CD1c-positive myeloid dendritic cell (primary cell): ENCODE data around the gene HS1BP3.
A peak's percentile ranks its signal among the peaks of the same experiment; 100 is the strongest.

Experiments used
- DNase-seq: peaks from one replicate; pipeline ENCODE4 v3.0.0-alpha.2; 2016; ENCODE audit errors: extremely low spot score

HS1BP3 gene

DNA sequence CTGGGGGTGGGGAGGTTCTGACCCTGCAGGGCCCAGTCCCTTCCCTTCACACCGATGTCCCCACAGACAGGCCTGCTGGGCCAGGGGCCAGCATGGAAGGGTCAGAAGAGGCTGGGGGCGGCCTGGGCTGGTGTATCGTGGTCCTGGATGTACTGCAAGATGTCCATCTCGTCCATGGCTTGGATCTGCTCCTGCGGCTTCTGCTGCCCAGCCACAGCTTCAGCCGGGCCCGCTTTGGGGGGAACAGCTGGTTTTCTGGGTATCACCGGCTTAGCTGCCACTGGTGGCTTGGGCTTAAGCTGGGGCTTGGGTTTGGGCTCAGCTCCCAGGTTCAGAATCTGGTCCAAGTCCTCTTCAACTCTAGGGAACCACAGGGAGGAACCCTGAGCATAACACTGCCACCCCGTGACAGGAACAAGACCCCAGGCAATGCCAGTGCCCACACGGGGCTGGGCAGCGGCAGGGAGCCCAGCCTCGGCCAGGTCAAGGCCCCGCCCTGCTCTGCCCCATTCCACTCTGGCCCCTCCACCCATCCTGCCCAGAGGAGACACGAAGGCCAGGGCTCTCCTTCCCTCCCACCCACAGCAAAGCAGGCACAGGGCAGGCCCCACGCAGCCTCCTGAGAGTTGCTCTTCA is 31.9 kb downstream of the HS1BP3 start:
- no peak for DNase-seq

DNA sequence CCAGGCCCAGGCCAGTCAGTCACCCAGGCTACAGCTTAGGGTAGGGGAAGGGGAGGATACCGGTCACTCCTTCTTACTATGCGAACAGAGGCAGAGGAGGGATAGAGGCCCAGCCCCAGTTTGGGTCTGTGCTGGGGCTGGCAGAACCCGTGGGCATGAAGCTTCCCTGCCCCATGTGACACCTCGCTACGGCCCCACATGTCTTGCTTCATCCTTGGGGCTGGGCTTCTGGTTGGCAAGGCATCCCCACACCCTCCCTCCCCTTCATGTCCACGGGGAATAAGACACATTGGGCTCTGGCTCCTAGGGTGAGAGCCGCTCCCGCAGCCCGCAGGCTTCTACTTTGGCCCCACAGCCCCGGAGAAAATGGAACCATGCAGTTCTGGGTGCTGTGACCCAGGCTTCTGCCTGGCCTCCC is 32.4 kb downstream of the HS1BP3 start:
- peak; percentile 17 for DNase-seq

DNA sequence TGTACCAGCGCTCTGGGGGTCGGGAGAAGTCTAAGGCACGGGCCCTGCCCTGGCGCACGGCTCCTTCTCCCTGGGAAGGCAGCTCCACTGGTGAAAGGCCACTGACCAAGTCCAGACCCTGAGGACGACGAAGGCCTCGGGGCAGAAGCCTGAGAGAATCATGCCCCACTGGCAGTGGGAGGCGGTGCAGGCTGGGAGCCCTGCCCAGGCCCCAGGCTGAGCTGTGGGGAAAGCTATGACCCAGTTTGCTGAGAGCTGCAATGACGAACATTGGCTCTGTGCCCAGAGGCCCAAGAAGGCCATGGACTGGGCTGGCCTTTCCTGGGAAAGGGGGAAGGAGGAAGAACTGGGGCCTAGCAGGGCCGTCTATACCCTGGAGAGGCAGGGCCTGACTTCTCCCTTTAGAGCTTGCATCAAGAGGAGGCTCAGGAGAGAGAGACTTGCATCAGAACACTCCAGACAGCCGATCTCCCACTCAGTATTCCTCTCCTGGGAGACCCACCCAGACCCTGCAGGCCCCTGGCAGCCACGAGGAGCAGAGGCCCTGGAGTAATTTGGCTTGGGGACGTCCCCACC is 32.9 kb downstream of the HS1BP3 start:
- DNase-seq = peak; percentile 87

DNA sequence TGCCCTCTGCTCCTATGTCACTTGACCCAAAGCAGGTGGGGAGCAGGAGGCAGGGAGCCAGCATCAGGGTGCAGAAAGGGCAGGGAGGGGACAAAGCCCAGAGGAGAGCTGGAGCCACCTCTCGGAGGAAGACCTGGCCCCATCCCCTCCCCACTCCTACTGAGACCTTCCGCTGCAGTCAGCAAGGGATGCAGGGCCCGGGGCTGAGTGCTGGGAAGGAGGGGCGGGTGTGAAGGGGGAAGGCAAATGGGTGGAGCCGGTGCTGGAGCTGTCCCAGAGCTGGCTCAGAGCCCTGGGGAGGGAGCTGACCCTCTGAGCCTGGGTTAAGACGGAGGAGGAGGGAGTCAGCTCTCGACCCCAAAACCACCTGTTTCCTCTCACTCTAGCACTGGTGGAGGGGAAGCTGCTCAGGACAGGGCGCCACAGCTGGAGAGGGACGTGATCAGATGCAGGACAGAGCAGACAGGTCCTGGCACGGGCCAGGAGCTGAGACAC is 33.8 kb downstream of the HS1BP3 start:
- DNase-seq = no peak

DNA sequence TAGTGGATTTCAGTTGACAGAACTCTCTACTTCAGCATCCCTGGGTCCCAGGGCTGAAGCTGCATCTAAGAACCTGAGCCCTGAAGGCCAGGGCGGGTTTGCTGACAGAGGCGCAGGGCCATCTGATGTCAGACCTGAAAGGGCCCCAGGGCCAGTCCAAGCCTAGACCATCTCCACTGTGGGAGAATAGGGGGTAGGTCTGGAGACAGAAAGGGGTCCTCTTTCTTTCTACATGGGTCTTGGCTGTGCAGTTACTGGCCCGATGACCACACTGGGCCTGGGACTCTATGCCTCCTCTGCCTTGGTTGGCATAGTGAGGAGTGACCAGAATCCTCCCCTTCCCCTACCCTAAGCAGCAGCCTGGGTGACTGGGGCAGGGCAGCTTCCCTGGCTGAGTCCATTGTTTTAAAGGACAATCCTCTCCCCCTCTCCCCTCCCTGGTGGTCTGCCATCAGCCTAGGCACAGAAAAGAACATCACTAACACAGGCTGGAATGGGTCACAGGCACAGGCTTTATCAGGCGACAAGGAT is 34.5 kb downstream of the HS1BP3 start:
- no peak for DNase-seq

DNA sequence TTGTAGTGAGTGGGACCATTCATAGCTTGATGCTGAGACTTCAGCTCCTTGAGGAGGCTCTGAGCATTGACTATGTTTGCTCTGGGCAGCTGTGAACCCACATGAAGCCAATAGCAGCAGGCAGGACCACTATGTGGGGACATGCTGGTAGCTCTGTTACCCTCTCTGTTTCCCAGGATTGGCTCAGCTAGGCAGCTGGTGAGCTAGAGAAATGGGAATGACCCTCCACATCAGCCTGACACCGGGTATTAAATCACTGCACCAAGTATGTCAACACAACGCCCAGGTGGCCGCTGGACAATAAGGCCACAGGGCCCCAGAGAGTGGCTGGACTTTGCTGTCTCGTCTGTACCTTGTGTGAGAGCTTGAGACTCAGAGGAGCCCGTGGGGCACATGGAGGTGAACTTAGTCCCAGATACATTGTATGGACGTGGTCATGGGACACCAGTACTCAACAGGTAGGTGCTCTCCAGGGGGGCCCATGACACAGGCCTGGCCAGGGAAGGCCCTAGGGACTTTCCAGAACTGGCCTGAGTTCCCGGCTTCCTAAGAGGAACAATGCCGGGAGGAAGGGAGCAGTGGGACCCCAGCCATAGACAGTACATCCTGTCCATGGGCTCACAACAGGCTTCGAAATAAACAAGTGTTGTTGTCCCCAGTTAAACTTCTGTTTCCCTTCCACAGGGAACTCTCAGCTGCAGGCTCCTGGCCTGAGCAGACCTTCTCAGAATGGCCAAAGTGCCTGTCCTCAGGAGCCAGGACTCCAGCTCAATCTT is 35.2 kb downstream of the HS1BP3 start:
- DNase-seq = no peak

DNA sequence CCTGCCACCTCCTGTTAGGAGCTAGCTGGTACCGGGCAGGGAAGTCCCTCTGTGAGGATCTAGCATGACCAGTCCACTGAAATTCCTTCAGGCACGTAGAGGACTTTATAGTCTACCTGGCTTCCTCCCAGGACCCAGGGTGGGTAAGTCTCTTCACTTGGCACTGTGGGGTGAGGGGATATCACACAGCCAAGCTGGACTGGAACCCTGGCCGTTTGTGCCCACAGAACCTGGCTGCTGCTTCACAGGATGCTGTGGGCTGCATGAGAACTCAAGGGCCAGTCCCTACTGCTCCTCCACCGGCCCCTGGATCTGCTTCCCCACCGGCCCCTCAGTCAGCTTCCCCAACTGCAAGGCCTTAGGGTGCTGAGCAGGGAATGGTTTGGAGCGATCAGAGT is 35.8 kb downstream of the HS1BP3 start:
- DNase-seq = no peak

DNA sequence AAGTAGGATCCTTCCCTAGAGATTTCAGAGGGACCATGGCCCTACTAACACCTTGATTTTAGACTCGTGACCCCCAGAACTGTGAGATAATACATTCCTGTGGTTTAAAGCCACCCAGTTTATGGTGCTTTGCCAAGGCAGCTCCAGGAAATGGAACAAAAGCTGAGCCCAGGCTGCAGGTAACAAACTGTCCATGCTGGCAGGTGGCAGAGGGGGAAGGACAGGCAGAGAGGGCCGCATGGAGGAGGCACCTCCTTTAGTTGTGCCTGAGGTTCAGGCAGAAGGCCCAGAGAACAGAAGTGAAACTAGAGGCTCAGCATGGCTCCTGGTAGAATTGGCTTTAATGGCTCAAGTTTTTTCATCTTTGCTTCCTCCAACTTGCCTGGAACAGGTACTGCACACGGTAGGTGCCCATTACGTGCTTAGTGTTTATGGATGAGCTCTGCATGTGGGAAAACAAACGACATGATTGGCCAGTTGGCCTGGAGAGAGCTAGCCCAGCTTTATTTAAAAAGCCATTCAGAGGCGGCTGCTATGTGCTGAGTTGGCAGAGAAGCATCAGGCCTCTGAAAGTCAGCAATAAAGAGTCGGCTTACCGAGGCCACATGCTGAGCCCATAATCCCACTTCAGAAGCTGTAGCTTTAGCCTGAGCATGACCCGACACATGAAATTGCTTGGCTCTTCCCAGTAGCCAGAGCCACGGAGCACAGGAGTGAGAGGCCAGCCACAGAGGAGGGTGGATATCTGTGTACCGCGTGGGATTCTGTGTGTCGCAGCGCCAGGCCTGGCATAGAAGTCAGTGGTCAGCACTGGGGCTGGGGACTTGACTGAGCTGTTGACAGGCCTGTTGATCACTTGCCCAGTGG is 36.5 kb downstream of the HS1BP3 start:
- peak; percentile 10 for DNase-seq

DNA sequence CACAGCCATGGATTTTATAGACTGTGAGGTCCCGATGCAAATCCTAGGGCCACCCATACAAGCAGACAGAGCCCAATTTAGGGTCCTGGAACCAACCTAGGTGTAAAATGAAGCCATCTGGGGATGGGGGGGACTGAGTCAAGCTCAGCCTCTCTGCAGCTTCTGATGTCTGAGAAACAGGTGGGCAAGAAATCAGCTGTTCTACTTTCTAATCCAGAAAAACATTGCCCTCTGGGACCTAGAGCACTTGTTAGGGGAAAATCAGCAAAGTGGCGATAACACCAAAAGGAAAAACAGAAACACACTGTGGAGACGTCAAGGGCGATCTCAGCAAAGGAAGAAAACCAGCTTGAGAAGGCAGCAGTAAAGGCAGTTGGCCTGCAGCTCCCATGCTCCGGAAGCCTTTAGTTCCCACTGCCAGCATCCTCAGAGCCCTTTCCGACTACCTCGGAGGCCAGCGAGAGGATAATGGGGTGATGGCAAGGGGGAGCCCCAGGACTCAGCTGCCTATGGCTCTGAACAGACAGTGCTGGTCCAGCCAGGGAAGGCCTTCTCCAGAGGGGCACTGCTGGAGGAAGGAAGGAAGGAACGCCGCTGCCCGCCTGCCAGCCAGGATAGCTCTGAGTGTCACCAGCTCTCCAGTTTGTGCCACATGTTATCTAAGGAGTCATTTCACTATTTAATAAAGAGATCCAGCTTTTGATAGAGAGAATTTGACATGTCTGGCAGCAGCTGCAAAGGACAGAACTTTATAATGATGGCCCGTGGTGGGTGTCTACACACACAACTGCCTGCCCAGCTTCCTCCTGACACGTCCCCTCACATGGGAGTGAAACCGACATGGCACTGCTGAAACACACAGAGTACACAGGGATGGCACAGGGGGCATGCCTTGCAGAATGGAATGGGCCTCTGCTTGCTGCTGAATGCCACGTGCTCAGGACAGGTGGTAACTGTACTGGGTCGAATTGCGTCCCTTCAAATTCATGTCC is 37.7 kb downstream of the HS1BP3 start:
- no peak for DNase-seq

DNA sequence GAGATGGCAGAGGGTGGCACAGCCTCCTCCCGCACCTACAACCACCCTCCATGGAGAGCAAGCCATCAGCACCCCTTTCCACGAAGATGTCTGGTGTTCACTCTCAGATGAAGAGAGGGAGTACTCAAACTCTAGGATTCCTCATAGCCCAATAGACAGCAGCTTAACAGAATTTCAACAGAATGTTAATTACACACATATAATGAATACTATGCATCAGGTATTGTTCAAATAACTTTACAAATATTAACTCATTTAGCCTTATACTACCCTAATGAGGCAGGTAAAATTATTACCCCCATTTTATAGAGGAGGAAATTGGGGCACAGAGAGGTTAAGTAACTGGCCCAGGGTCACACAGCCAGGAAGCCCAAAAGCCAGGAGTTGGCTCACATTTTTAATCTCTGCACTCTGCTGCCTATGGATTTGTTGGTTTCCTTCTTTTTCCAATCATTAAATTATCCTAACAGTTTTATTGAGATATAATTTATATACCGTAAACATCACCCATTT is 39.0 kb downstream of the HS1BP3 start:
- no peak for DNase-seq

DNA sequence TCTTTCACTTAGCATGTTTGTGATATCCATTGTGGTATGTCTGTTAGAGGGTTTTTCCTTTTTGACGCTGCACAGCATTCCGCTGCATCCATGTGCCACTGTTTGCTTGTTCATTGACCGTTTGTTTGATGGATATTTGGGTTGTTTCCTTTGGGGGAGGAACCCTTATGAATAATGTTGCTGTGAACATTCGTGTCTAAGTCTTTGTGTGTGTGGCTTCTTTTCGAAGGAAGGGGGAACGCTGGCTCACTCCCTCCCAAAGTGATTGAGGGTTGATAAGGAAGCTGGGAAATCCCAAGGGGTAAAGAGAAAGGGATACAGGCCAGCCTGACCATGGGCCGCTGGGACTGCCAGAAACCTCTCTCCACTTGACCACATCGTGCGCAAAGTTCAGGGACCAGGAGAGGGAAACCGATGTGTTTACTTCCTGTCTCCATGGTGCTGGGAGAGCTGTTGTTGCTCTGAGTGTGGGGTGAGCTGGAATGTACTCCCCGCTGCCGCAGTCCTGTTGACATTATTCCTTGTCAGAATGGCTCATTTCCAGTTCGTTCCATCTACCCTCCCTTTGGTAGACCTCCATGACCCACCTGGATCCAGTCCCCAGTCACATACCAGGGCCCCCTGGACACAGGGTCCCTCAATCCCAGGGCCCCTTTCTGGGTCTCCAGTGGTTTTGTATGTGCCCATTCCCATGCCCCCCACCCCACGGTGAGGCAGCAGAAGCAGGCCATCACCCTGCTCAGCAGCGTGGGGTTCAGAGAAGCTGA is 39.6 kb downstream of the HS1BP3 start:
- no peak for DNase-seq

DNA sequence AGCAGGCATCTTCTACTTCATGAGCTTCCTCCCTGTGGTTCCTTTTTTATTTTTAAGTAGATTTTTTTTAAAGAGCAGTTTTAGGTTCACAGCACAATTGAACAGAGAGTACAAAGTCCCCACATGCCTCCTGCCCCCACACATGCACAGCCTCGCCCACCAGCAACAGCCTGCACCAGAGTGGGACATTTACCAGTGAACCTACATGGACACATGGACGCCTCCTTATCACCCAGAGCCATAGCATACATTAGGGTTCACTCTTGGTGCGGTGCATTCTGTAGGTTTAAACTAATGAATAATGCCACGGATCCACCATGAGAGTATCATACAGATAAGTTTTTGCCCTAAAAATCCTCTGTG is 40.9 kb downstream of the HS1BP3 start:
- no peak for DNase-seq

DNA sequence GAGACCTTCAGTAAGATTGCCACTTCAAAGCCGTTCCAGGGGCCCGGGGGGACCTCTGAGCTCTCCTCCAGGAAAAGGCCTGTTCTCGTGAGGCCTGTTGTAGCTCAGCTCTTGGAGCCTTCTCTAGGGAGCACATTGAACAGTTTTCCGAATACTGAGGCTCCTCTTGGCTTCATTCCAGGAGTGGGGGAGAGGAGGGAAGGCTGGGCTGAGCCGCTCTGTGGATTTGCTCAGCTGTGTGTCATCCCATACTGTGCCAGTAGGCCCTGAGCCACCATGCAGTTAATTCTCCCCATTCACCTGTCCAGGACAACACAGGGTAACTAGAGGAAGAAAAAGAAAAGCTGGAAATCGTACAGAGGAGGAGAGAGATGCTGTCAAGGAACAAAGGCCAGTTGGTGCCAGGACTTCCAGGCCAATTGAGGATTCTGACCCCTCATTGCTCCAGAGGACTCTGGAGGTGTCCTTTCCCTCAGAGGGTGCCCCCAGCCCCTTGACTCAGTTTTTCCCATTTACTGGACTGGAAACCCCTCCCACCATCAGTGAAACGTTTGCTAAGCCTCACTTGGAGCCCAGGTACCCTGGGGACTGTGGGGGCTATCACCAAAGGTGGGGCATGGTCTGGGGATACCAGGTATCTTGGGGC is 41.4 kb downstream of the HS1BP3 start:
- no peak for DNase-seq

DNA sequence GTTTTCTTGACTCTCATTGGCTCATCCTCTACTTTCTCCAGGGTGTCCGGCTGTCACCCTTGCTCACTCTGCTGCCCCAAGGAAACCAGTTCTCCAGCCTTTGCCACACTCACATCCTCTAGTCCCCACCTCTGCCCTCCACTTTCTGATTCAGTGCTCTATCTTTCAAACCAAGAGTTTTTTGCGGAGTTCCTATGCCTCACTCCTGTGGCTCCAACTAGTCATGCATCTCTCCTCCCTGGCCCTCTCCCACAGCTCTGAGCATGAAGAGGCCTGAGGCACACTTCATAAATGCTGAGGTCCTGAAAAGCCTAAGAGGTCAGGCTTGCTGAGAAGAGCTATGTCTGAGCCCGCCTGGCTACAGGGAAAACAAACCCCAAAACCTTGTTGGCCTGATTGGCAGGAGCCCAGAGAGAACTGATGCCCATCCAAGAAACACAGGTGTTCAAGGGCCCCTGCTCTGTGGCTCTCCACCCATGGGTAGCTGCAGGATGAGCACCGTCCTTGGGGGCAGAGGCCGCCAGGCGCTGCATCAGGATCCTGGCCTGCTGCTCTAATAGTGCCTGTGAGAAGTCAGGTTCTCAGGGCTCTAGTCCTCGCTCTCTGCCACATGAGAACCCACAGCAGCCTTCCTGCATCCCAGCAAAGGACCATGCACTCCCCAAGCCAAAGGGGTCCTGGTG is 42.1 kb downstream of the HS1BP3 start:
- DNase-seq = no peak

DNA sequence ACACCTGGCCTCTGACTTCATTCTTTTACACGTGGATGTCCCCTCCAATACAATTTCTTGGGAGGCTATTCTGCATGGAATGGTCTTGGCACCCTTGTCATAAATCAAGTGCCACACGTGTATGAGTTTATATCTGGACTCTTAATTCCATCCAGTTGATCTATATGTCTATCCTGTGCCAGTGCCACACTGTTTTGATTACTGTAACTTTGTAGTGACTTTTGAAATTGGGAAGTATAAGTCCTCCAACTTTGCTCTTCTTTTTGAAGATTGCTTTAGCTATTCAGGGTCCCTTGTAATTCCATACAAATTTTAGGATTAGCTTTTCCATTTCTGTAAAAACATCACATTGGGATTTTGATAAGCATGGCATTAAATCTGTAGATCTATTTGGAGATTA is 43.5 kb downstream of the HS1BP3 start:
- no peak for DNase-seq

DNA sequence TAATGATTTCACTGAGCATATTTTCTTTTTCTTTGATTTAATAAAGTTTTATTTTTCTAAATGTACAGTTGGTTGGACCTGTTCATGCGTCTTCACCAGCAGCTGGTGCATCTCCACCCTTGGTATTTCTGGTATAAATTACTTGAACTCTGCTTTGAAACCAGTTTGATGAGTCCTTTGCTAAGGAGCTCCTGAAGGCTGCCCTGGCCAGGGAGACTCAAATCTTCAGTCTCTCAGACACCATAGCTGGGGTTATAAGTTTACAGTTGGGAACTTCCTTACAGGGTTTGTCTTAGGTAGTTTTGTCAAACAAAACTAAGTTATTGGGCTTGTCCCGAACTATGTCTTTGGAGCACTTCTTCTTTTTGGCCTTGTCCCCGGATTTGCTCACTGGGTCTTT is 44.7 kb downstream of the HS1BP3 start:
- no peak for DNase-seq

DNA sequence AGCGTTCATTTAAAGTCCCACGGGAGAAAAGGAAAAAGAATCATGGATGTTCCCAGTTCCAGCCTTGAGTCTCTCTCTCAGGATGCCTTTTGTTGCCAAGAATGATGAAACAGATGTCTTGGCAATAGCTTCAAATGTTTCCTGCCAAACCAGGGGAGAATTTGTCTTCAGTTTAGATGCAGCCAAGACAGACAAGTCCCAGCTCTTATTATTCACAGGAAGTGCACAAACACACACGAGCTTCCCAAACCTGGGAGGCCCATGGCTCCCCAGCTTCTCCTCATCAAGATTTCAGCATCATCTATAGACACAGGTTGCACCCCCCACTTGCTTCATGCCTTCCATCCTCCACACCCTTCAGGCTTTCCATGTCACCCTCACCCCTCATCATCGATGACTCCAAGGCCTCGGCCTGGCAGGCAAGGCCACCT is 45.9 kb downstream of the HS1BP3 start:
- no peak for DNase-seq

DNA sequence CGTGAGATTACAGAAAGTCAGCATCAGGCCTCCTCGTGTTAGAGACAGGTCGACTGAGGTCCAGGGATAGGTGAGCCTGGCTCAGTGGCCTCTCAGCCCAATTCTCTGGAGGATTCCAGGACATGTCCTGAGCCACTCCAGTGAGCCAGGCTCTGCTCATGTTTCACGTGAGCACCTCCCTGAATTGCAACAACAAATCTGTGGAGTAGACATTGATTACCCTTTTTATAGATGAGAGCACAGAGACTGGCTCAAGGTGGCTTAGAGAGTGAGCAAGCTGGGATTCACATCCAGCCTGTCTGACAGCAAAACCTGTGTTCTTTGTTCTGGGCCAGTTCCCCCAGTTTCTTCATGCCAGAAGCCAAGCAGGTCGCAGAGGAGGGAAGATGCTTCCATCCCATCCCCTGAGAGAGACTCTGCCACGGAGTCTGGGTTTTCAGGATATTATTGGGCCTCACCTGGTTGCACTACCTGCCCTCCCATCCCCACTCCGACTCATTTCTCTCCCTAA is 46.4 kb downstream of the HS1BP3 start:
- DNase-seq = no peak
